Measurements from ENCODE around the gene SNX17. TPM values are rescaled to one million over a fixed set of nuclear protein-coding genes. Genes with fewer than 3 reads are reported as not detected.

Gene SNX17
- total RNA-seq, 1 donor from 2014 or later: 107 TPM

- Histone ChIP-seq H3K36me3 (peaks cover 30% of the 10 kb centered on the region), H3K27ac (peak overlapping the region; percentile 99), H3K4me1 (peaks cover 20% of the 10 kb centered on the region), H3K4me3 (peak overlapping the region; percentile 92), H3K9me3 (no peaks in the 10 kb centered on the region), H3K27me3 (ENCODE audit: low read depth) (no peaks in the 10 kb centered on the region)
- intact Hi-C loops (cut with DNase I): no loop called here
- TF ChIP-seq CTCF (IDR thresholded peaks at IDR 0.05): no peak
- ATAC-seq: peak in 1 of 2 donors; percentile 45
- peak; percentile 13 for DNase-seq
Observed at GRCh38 chr2:27323596-27324285, 46.7 kb upstream of the SNX17 start.

GRCh38 chr2:27324720-27325119, 45.7 kb upstream of the SNX17 start:
- DNase-seq: no peak
- ATAC-seq: no peak
- Histone ChIP-seq H3K36me3 (peaks cover 39% of the 10 kb centered on the region), H3K27me3 (ENCODE audit: low read depth) (no peaks in the 10 kb centered on the region), H3K4me1 (peaks cover 20% of the 10 kb centered on the region), H3K27ac (no peak overlapping the region), H3K4me3 (no peak overlapping the region), H3K9me3 (no peaks in the 10 kb centered on the region)
- no peak for TF ChIP-seq CTCF (IDR thresholded peaks at IDR 0.05)
- intact Hi-C loops (cut with DNase I): no loop called here

GRCh38 chr2:27335311-27335710, 35.1 kb upstream of the SNX17 start:
- no peak for ATAC-seq
- Histone ChIP-seq H3K9me3 (no peaks in the 10 kb centered on the region), H3K4me3 (no peak overlapping the region), H3K36me3 (peaks cover 98% of the 10 kb centered on the region), H3K27ac (no peak overlapping the region), H3K27me3 (ENCODE audit: low read depth) (no peaks in the 10 kb centered on the region), H3K4me1 (no peaks in the 10 kb centered on the region)
- DNase-seq: peak; percentile 3
- no peak for TF ChIP-seq CTCF (IDR thresholded peaks at IDR 0.05)
- intact Hi-C loops (cut with DNase I): no loop called here

GRCh38 chr2:27336173-27336572, 34.2 kb upstream of the SNX17 start:
- TF ChIP-seq CTCF (IDR thresholded peaks at IDR 0.05): no peak
- peaks cover 99% of the 10 kb centered on the region for H3K36me3 ChIP-seq
- H3K4me1 ChIP-seq: no peaks in the 10 kb centered on the region
- H3K4me3 ChIP-seq: no peak overlapping the region
- no peaks in the 10 kb centered on the region for H3K27me3 ChIP-seq (ENCODE audit: low read depth)
- no peaks in the 10 kb centered on the region for H3K9me3 ChIP-seq
- H3K27ac ChIP-seq: no peak overlapping the region
- intact Hi-C loops (cut with DNase I): no loop called here
- DNase-seq: peak; percentile 16
- no peak for ATAC-seq

GRCh38 chr2:27347641-27348040, 22.8 kb upstream of the SNX17 start:
- ATAC-seq: no peak
- intact Hi-C loops (cut with DNase I): no loop called here
- Histone ChIP-seq H3K36me3 (peaks cover 27% of the 10 kb centered on the region), H3K4me3 (no peak overlapping the region), H3K27me3 (ENCODE audit: low read depth) (no peaks in the 10 kb centered on the region), H3K9me3 (no peaks in the 10 kb centered on the region), H3K4me1 (peaks cover 7% of the 10 kb centered on the region), H3K27ac (no peak overlapping the region)
- TF ChIP-seq CTCF (IDR thresholded peaks at IDR 0.05): no peak
- no peak for DNase-seq
